Esophagus muscularis mucosa (tissue), 4 donors: ENCODE measurements around the gene LTBP1.

Source experiments
- EP300 ChIP-seq: sonication (generic); formaldehyde crosslinking; IDR thresholded peaks from one replicate; pipeline ENCODE4 v1.6.1; 2017; ENCODE audit warnings: antibody characterized with exemption
- POLR2A ChIP-seq: fragments of 450-650 bp; IDR thresholded peaks from one replicate; pipeline ENCODE4 v1.6.1; 2017; ENCODE audit warnings: antibody characterized with exemption, moderate library complexity, mild to moderate bottlenecking, low read depth
- POLR2AphosphoS5 ChIP-seq, 2 donors: sonication (generic); formaldehyde crosslinking; IDR thresholded peaks; one replicate each; pipeline ENCODE4 v1.6.1; 2017; ENCODE audit warnings: antibody characterized with exemption in 2 of 2
- TF ChIP-seq, protein P1 (sequence below), 3 experiments: fragments of 200-600 bp in 2 of 3; fragments of 450-650 bp in 1 of 3; sonication (generic) in 2 of 3; IDR thresholded peaks; one replicate each; pipeline ENCODE4 v1.5.1; 2017 to 2019; ENCODE audit warnings: antibody characterized with exemption in 3 of 3, mild to moderate bottlenecking in 2 of 3, moderate library complexity in 1 of 3

DNA sequence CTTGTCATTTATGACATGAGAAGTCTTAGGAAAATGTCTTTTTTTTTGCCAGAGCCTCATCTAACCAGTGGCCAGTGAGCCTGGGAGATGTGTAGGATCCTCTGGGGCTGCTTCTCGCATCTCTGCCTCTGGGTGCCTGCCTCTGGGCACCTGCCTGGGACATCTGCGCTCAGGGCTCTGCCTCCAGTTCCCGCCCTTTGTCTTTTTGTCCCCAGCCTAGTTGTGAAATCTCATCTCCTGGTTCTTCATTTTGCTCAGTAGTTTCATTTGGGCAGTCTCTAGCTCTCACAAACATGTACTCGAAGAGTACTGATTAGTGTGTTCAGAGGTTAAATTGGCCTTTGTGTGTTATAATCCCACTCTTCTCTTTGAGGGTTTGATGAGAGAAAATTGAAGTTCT lies 92.0 kb downstream of the LTBP1 start:
- TF ChIP-seq, protein P1, sequence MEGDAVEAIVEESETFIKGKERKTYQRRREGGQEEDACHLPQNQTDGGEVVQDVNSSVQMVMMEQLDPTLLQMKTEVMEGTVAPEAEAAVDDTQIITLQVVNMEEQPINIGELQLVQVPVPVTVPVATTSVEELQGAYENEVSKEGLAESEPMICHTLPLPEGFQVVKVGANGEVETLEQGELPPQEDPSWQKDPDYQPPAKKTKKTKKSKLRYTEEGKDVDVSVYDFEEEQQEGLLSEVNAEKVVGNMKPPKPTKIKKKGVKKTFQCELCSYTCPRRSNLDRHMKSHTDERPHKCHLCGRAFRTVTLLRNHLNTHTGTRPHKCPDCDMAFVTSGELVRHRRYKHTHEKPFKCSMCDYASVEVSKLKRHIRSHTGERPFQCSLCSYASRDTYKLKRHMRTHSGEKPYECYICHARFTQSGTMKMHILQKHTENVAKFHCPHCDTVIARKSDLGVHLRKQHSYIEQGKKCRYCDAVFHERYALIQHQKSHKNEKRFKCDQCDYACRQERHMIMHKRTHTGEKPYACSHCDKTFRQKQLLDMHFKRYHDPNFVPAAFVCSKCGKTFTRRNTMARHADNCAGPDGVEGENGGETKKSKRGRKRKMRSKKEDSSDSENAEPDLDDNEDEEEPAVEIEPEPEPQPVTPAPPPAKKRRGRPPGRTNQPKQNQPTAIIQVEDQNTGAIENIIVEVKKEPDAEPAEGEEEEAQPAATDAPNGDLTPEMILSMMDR (IDR thresholded peaks at IDR 0.05), result no peak
- no peak for TF ChIP-seq POLR2AphosphoS5 (IDR thresholded peaks at IDR 0.05)
- no peak for TF ChIP-seq EP300
- TF ChIP-seq POLR2A, result no peak
